ENCODE measurements around the gene METRN.

METRN gene

GRCh38 chr16:761625-762513 is 47.0 kb downstream of the METRN start:
- DNase-seq, result no peak

- no peak for DNase-seq
Measured at GRCh38 chr16:762595-763268, 47.8 kb downstream of the METRN start.

- DNase-seq, result no peak
Measured at GRCh38 chr16:763369-764183, 48.7 kb downstream of the METRN start.

- no peak for DNase-seq
Measured at GRCh38 chr16:764184-764750, 49.3 kb downstream of the METRN start.

- no peak for DNase-seq
Measured at GRCh38 chr16:764848-765487, 50.0 kb downstream of the METRN start.

- DNase-seq, result no peak
Measured at GRCh38 chr16:765488-765865, 50.6 kb downstream of the METRN start.

GRCh38 chr16:766008-766819 is 51.3 kb downstream of the METRN start:
- DNase-seq, result no peak

GRCh38 chr16:766820-767640 is 52.1 kb downstream of the METRN start:
- no peak for DNase-seq

GRCh38 chr16:767743-768235 is 52.9 kb downstream of the METRN start:
- no peak for DNase-seq

GRCh38 chr16:768428-768827 is 53.5 kb downstream of the METRN start:
- DNase-seq, result no peak
